Astrocyte (in vitro differentiated cells and primary cell): ENCODE results near the gene TUT1. TPM values are rescaled to one million over a fixed set of nuclear protein-coding genes. Genes with fewer than 3 reads are reported as not detected.

Experiments used
- DNase-seq: peaks from one replicate; pipeline ENCODE4 v3.0.0-alpha.2; 2010; ENCODE audit warnings: low read depth
- FAIRE-seq: peaks from 2 replicates; lab custom pipeline; 2011; peaks lifted over from hg19 to GRCh38; lab: Jason Lieb, UNC
- H2AFZ ChIP-seq: 2 replicates; pipeline ENCODE4 v1.6.0; 2012; ENCODE audit warnings: low read depth, low read length, inconsistent platforms
- H3K27ac ChIP-seq: 2 replicates; pipeline ENCODE4 v1.5.1; 2011; ENCODE audit warnings: low read depth, low read length, inconsistent platforms
- H3K27me3 ChIP-seq: 2 replicates; pipeline ENCODE4 v1.6.0; 2011; ENCODE audit warnings: low read length, inconsistent platforms; ENCODE audit not compliant: insufficient read depth
- H3K36me3 ChIP-seq: 2 replicates; pipeline ENCODE4 v1.5.1; 2011; ENCODE audit warnings: low read length, inconsistent platforms; ENCODE audit not compliant: insufficient read depth
- H3K4me1 ChIP-seq: 2 replicates; pipeline ENCODE4 v1.5.1; 2011; ENCODE audit warnings: low read length, inconsistent platforms; ENCODE audit not compliant: insufficient read depth
- H3K4me2 ChIP-seq: 2 replicates; pipeline ENCODE4 v1.6.0; 2012; ENCODE audit warnings: low read length, inconsistent platforms
- H3K4me3 ChIP-seq: 2 replicates; pipeline ENCODE4 v1.5.1; 2011; ENCODE audit warnings: low read depth, mild to moderate bottlenecking, low read length, inconsistent platforms; ENCODE audit not compliant: insufficient read depth
- H3K79me2 ChIP-seq: 2 replicates; pipeline ENCODE4 v1.6.0; 2012; ENCODE audit warnings: mild to moderate bottlenecking, low read length, inconsistent platforms; ENCODE audit not compliant: insufficient read depth
- H3K9ac ChIP-seq: 2 replicates; pipeline ENCODE4 v1.6.0; 2012; ENCODE audit warnings: mild to moderate bottlenecking, low read length, inconsistent platforms
- H3K9me3 ChIP-seq: 2 replicates; pipeline ENCODE4 v1.5.1; 2012; ENCODE audit warnings: low read depth, mild to moderate bottlenecking, low read length, inconsistent platforms; ENCODE audit not compliant: insufficient read depth
- H4K20me1 ChIP-seq: 2 replicates; pipeline ENCODE4 v1.6.0; 2012; ENCODE audit warnings: low read length, inconsistent platforms; ENCODE audit not compliant: insufficient read depth
- H3K27ac Mint-ChIP-seq: one replicate; pipeline ENCODE4 v1.8.0; 2021; ENCODE audit warnings: mild to moderate bottlenecking, mixed read lengths; ENCODE audit not compliant: unreplicated experiment
- H3K27me3 Mint-ChIP-seq: one replicate; pipeline ENCODE4 v1.8.0; 2021; ENCODE audit warnings: low read depth, mixed read lengths; ENCODE audit not compliant: unreplicated experiment
- H3K36me3 Mint-ChIP-seq: one replicate; pipeline ENCODE4 v1.8.0; 2021; ENCODE audit warnings: low read depth, mixed read lengths; ENCODE audit not compliant: unreplicated experiment
- H3K4me1 Mint-ChIP-seq: one replicate; pipeline ENCODE4 v1.8.0; 2021; ENCODE audit warnings: low read depth, mixed read lengths; ENCODE audit not compliant: unreplicated experiment
- H3K4me3 Mint-ChIP-seq: one replicate; pipeline ENCODE4 v1.8.0; 2021; ENCODE audit warnings: mild to moderate bottlenecking, moderate library complexity, mixed read lengths; ENCODE audit not compliant: unreplicated experiment
- H3K9me3 Mint-ChIP-seq: one replicate; pipeline ENCODE4 v1.8.0; 2021; ENCODE audit warnings: mild to moderate bottlenecking, mixed read lengths; ENCODE audit not compliant: unreplicated experiment
- CTCF ChIP-seq: IDR thresholded peaks from 2 replicates; pipeline ENCODE4 v1.5.1; 2011; ENCODE audit warnings: low read depth, mild to moderate bottlenecking, inconsistent platforms, low read length, moderate library complexity; ENCODE audit not compliant: insufficient read depth
- EZH2 ChIP-seq: IDR thresholded peaks from 2 replicates; pipeline ENCODE4 v1.6.1; 2012; ENCODE audit warnings: mild to moderate bottlenecking, low read length, inconsistent platforms; ENCODE audit not compliant: insufficient read depth
- total RNA-seq: library from RNA; stranded (reverse); gene quantifications from 2 replicates; pipeline ENCODE4 v1.2.1, GENCODE V29; 2021

TUT1 gene
- total RNA-seq, 1 donor from 2014 or later = 18.3 TPM

- Histone ChIP-seq H3K36me3 (peaks cover 51% of the 10 kb centered on the region), H3K4me2 (peak overlapping the region; percentile 92), H4K20me1 (peaks cover 83% of the 10 kb centered on the region), H3K27me3 (no peaks in the 10 kb centered on the region), H3K4me1 (peaks cover 17% of the 10 kb centered on the region), H3K4me3 (no peak overlapping the region), H3K9me3 (no peaks in the 10 kb centered on the region), H2AFZ (no peak overlapping the region), H3K9ac (peak overlapping the region; percentile 13), H3K79me2 (peaks cover 95% of the 10 kb centered on the region), H3K27ac (no peak overlapping the region)
- no peak overlapping the region for H3K27ac Mint-ChIP-seq
- no peak for FAIRE-seq
- H3K27me3 Mint-ChIP-seq = no peaks in the 10 kb centered on the region
- H3K9me3 Mint-ChIP-seq = no peaks in the 10 kb centered on the region
- TF ChIP-seq EZH2 = no peak
- TF ChIP-seq CTCF = no peak
- peak overlapping the region; percentile 2 for H3K4me3 Mint-ChIP-seq
- peaks cover 46% of the 10 kb centered on the region for H3K36me3 Mint-ChIP-seq
- H3K4me1 Mint-ChIP-seq = peaks cover 42% of the 10 kb centered on the region
- DNase-seq = no peak
Measured at GRCh38 chr11:62569611-62570010, 21.7 kb downstream of the TUT1 start.

- Histone ChIP-seq H3K36me3 (peaks cover 62% of the 10 kb centered on the region), H3K9ac (no peak overlapping the region), H3K4me1 (peaks cover 17% of the 10 kb centered on the region), H3K79me2 (peaks cover 85% of the 10 kb centered on the region), H3K27me3 (no peaks in the 10 kb centered on the region), H3K9me3 (no peaks in the 10 kb centered on the region), H3K27ac (no peak overlapping the region), H2AFZ (no peak overlapping the region), H3K4me3 (no peak overlapping the region), H4K20me1 (peaks cover 89% of the 10 kb centered on the region), H3K4me2 (no peak overlapping the region)
- FAIRE-seq (no peak), DNase-seq (no peak)
- peak overlapping the region; percentile 83 for H3K27ac Mint-ChIP-seq
- no peaks in the 10 kb centered on the region for H3K27me3 Mint-ChIP-seq
- TF ChIP-seq CTCF (no peak), EZH2 (no peak)
- peaks cover 38% of the 10 kb centered on the region for H3K36me3 Mint-ChIP-seq
- H3K4me3 Mint-ChIP-seq = no peak overlapping the region
- peaks cover 40% of the 10 kb centered on the region for H3K4me1 Mint-ChIP-seq
- no peaks in the 10 kb centered on the region for H3K9me3 Mint-ChIP-seq
Measured at GRCh38 chr11:62567018-62567633, 24.2 kb downstream of the TUT1 start.

GRCh38 chr11:62566247-62566646 is 25.1 kb downstream of the TUT1 start:
- no peak overlapping the region for H3K27ac ChIP-seq
- H2AFZ ChIP-seq = no peak overlapping the region
- H3K9me3 ChIP-seq = no peaks in the 10 kb centered on the region
- no peaks in the 10 kb centered on the region for H3K9me3 Mint-ChIP-seq
- FAIRE-seq (no peak), DNase-seq (no peak)
- peaks cover 89% of the 10 kb centered on the region for H4K20me1 ChIP-seq
- H3K27ac Mint-ChIP-seq = peak overlapping the region; percentile 83
- peak overlapping the region; percentile 31 for H3K4me3 Mint-ChIP-seq
- H3K4me1 ChIP-seq = peaks cover 11% of the 10 kb centered on the region
- TF ChIP-seq CTCF (no peak), EZH2 (no peak)
- H3K4me3 ChIP-seq = no peak overlapping the region
- H3K27me3 ChIP-seq = no peaks in the 10 kb centered on the region
- no peak overlapping the region for H3K9ac ChIP-seq
- peaks cover 77% of the 10 kb centered on the region for H3K79me2 ChIP-seq
- peaks cover 61% of the 10 kb centered on the region for H3K36me3 ChIP-seq
- H3K4me2 ChIP-seq = no peak overlapping the region
- H3K36me3 Mint-ChIP-seq = peaks cover 38% of the 10 kb centered on the region
- H3K4me1 Mint-ChIP-seq = peaks cover 39% of the 10 kb centered on the region
- no peaks in the 10 kb centered on the region for H3K27me3 Mint-ChIP-seq
